Prostate gland (tissue), 2 donors: ENCODE data around the gene TBK1.

Source experiments
- POLR2A ChIP-seq: fragments of 450-650 bp; IDR thresholded peaks from one replicate; pipeline ENCODE4 v1.6.1; 2016; ENCODE audit warnings: antibody characterized with exemption, mild to moderate bottlenecking
- TF ChIP-seq, protein P1 (sequence below), 4 experiments: fragments of 200-600 bp in 2 of 4; fragments of 450-650 bp in 2 of 4; sonication (generic) in 2 of 4; IDR thresholded peaks; 1 replicate in 3 of 4; 2 replicates in 1 of 4; pipeline ENCODE4 v1.5.1; 2016 to 2019; ENCODE audit warnings: antibody characterized with exemption in 4 of 4, mild to moderate bottlenecking in 2 of 4, moderate library complexity in 2 of 4

DNA sequence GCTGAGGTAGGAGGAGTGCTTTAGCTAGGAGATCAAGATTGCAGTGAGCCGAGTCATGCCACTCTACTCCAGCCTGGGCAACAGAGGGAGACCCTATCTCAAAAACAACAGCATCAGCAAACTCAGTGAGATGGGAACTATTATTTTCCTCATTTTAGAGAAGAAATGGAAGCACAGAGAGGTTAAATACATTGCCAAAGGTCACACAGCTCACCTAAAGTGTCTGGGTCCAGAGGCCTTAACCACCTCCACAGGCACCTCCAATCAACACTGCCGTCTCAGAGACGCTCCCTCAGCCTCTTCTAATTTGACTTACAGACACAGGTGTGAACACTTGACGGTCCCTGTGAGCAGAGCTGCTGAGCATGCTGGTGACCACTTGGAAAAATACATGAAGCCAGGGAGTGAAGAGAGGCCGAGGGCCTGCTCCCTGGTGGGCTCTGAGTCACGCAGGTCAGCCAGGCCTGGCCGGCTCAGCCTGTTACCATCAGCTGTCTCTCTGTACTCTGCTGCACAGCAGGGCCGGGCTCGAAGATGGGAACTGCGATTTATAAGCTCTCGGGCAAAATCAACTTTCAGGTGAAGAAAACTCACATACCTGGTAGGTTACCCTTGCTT is 80.9 kb downstream of the TBK1 start:
- TF ChIP-seq, protein P1, sequence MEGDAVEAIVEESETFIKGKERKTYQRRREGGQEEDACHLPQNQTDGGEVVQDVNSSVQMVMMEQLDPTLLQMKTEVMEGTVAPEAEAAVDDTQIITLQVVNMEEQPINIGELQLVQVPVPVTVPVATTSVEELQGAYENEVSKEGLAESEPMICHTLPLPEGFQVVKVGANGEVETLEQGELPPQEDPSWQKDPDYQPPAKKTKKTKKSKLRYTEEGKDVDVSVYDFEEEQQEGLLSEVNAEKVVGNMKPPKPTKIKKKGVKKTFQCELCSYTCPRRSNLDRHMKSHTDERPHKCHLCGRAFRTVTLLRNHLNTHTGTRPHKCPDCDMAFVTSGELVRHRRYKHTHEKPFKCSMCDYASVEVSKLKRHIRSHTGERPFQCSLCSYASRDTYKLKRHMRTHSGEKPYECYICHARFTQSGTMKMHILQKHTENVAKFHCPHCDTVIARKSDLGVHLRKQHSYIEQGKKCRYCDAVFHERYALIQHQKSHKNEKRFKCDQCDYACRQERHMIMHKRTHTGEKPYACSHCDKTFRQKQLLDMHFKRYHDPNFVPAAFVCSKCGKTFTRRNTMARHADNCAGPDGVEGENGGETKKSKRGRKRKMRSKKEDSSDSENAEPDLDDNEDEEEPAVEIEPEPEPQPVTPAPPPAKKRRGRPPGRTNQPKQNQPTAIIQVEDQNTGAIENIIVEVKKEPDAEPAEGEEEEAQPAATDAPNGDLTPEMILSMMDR (IDR thresholded peaks at IDR 0.05) = no peak
- TF ChIP-seq POLR2A = no peak
